ENCODE measurements around the gene MYNN.

Gene MYNN

DNA sequence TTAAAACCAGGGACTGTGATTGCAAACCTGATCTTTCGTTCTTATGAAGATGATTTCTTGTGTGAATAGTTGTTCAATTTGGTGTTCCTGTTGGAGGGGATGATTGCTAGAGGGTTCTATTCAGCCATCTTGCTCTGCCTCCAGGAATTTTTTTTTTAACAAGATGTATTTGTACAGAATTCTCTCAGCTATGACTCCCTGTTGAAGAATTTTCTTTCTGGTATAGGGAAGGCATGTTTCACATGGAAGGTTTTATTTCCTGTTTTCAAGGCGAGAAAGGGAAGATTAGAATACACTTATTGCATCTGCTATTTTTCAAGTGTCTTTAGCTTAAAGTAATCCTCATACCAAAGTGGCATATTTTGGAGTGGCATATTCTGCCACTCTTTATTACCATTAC, 45.1 kb downstream of the MYNN start:
- TF ChIP-seq SPI1 (IDR thresholded peaks at IDR 0.05; ENCODE audit: low read depth, low read length) (no peak), TAF1 (IDR thresholded peaks at IDR 0.05; ENCODE audit: low read depth, low read length) (no peak)
- DNase-seq (ENCODE audit: insufficient read length, low spot score) (no peak), FAIRE-seq (no peak)

DNA sequence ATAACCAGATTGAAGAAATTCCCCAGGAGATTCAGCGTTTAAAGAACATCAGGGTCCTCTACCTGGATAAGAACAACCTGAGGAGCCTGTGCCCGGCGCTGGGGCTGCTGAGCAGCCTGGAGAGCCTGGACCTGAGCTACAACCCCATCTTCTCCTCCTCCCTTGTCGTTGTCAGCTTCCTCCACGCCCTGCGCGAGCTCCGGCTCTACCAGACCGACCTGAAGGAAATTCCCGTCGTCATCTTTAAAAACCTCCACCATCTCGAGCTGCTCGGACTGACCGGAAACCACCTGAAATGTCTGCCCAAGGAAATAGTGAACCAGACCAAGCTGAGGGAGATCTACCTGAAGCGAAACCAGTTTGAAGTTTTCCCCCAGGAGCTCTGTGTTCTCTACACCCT, 48.9 kb downstream of the MYNN start:
- TF ChIP-seq POLR2AphosphoS5 (IDR thresholded peaks at IDR 0.05; ENCODE audit: low read depth, low read length), result no peak
- no peak for TF ChIP-seq POLR2A (IDR thresholded peaks at IDR 0.05; ENCODE audit: low read depth, low read length)
- TF ChIP-seq TAF1 (IDR thresholded peaks at IDR 0.05; ENCODE audit: low read depth, low read length), result no peak
- TF ChIP-seq SPI1 (IDR thresholded peaks at IDR 0.05; ENCODE audit: low read depth, low read length), result no peak
- no peak for TF ChIP-seq POU2F2 (IDR thresholded peaks at IDR 0.05; ENCODE audit: low read depth, low read length)
- FAIRE-seq (no peak), DNase-seq (ENCODE audit: insufficient read length, low spot score) (no peak)

DNA sequence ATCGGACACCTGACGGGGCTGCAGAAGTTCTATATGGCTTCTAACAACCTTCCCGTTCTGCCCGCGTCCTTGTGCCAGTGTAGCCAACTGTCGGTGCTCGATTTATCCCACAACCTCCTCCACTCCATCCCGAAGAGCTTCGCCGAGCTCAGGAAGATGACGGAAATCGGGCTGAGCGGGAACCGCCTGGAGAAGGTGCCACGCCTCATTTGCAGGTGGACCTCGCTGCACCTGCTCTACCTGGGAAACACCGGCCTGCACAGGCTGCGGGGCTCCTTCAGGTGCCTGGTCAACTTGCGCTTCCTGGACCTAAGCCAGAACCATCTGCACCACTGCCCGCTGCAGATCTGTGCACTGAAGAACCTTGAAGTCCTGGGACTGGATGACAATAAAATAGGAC, 49.3 kb downstream of the MYNN start:
- FAIRE-seq, result no peak
- no peak for TF ChIP-seq PAX5 (IDR thresholded peaks at IDR 0.05; ENCODE audit: insufficient read depth, low read length, severe bottlenecking)
- TF ChIP-seq POLR2A (IDR thresholded peaks at IDR 0.05; ENCODE audit: low read depth, low read length), result no peak
- no peak for TF ChIP-seq POU2F2 (IDR thresholded peaks at IDR 0.05; ENCODE audit: low read depth, low read length)
- no peak for TF ChIP-seq SPI1 (IDR thresholded peaks at IDR 0.05; ENCODE audit: low read depth, low read length)
- no peak for TF ChIP-seq TAF1 (IDR thresholded peaks at IDR 0.05; ENCODE audit: low read depth, low read length)
- TF ChIP-seq POLR2AphosphoS5 (IDR thresholded peaks at IDR 0.05; ENCODE audit: low read depth, low read length), result no peak
- no peak for DNase-seq (ENCODE audit: insufficient read length, low spot score)

DNA sequence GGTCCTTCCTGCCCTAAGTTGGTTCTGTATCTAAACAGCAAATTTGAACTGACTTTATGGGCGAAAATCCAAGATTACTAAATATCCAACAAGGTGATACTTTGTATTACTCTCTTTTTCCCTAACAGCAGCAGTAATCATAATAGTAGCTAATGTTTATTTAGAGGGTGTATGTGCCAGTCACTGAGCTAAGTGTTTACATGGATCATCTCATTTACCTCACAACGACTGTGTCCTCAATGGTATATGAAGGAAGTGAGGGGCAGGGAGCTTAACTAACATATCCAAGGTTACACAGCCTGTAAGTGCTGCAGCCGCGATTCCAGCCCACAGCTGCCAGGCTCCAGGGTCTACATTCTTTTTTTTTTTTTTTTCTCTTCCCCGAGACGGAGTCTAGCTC, 49.8 kb downstream of the MYNN start:
- DNase-seq (ENCODE audit: insufficient read length, low spot score), result no peak
- no peak for TF ChIP-seq POLR2AphosphoS5 (IDR thresholded peaks at IDR 0.05; ENCODE audit: low read depth, low read length)
- TF ChIP-seq TAF1 (IDR thresholded peaks at IDR 0.05; ENCODE audit: low read depth, low read length), result no peak
- no peak for TF ChIP-seq PAX5 (IDR thresholded peaks at IDR 0.05; ENCODE audit: insufficient read depth, low read length, severe bottlenecking)
- TF ChIP-seq POLR2A (IDR thresholded peaks at IDR 0.05; ENCODE audit: low read depth, low read length), result no peak
- no peak for TF ChIP-seq SPI1 (IDR thresholded peaks at IDR 0.05; ENCODE audit: low read depth, low read length)
- no peak for TF ChIP-seq POU2F2 (IDR thresholded peaks at IDR 0.05; ENCODE audit: low read depth, low read length)
- FAIRE-seq, result no peak

DNA sequence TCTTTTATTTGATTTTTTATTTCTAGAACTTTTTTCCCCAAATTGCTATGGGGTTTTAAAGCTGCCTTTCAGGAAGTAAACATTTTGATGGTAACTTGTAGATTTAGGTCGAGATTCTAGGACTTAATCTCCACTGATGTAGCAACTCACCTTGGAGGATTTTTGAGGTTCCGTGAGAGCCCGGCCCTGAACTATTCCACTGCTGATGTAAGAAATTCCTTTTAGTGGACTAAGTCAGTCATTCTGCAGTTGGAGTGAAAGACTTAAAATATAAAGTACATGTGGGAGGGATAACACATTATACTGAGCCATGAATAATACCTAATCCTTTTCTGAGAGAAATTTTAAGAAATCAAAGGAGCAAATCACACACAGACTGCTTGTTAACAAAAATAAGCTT, 52.1 kb downstream of the MYNN start:
- TF ChIP-seq POLR2A (IDR thresholded peaks at IDR 0.05; ENCODE audit: low read depth, low read length), result no peak
- TF ChIP-seq PAX5 (IDR thresholded peaks at IDR 0.05; ENCODE audit: insufficient read depth, low read length, severe bottlenecking), result no peak
- TF ChIP-seq POLR2AphosphoS5 (IDR thresholded peaks at IDR 0.05; ENCODE audit: low read depth, low read length), result no peak
- TF ChIP-seq POU2F2 (IDR thresholded peaks at IDR 0.05; ENCODE audit: low read depth, low read length), result no peak
- TF ChIP-seq SPI1 (IDR thresholded peaks at IDR 0.05; ENCODE audit: low read depth, low read length), result no peak
- TF ChIP-seq TAF1 (IDR thresholded peaks at IDR 0.05; ENCODE audit: low read depth, low read length), result no peak
- FAIRE-seq (no peak), DNase-seq (ENCODE audit: insufficient read length, low spot score) (no peak)

DNA sequence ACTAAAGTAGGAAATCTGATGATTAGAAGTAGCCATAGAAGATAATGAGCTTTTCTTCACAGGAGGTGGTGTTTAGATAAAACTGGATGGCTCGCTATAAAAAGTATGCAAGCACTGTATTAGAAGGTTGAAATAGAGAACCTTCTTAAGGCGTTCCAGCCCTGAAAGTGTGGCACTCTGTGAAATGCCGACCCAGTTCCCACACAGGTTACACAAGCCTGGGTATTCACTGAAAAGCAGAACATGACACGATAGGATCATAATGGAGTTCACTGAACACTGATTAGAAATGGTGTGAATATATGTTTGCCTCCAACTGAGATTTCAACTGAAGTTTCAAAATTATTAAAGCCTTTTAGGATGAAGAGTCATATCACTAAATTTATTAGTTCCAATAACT, 54.5 kb downstream of the MYNN start:
- no peak for DNase-seq (ENCODE audit: insufficient read length, low spot score)

DNA sequence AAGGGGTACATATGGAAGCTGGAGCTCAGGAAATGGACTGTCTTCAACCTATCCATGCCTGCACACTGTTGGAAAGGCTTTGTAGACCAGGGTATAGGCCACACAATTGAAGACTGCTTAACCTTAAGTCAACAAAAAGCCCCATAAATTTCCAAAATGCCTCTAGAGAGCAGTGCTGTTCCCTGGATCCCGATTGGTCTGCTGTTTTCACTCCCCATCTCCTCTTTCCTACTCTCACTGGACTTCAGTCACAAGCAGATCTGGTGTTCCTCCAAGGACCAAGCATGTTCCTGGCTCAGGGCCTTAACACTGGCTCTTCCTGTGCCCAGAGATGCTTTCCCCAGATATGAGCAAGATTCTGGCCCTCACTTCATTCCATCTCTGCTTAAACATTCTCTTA, 62.3 kb downstream of the MYNN start:
- peak; percentile 82 for FAIRE-seq
- DNase-seq (ENCODE audit: insufficient read length, low spot score), result no peak
- TF ChIP-seq SPI1 (IDR thresholded peaks at IDR 0.05; ENCODE audit: low read depth, low read length) (no peak), TAF1 (IDR thresholded peaks at IDR 0.05; ENCODE audit: low read depth, low read length) (no peak), PAX5 (IDR thresholded peaks at IDR 0.05; ENCODE audit: insufficient read depth, low read length, severe bottlenecking) (no peak), POLR2A (IDR thresholded peaks at IDR 0.05; ENCODE audit: low read depth, low read length) (no peak), POU2F2 (IDR thresholded peaks at IDR 0.05; ENCODE audit: low read depth, low read length) (no peak), POLR2AphosphoS5 (IDR thresholded peaks at IDR 0.05; ENCODE audit: low read depth, low read length) (no peak)

More for the DNA sequence above, 54.5 kb downstream of the MYNN start:
- no peak for FAIRE-seq
- TF ChIP-seq POLR2AphosphoS5 (IDR thresholded peaks at IDR 0.05; ENCODE audit: low read depth, low read length) (no peak), PAX5 (IDR thresholded peaks at IDR 0.05; ENCODE audit: insufficient read depth, low read length, severe bottlenecking) (no peak), POLR2A (IDR thresholded peaks at IDR 0.05; ENCODE audit: low read depth, low read length) (no peak), TAF1 (IDR thresholded peaks at IDR 0.05; ENCODE audit: low read depth, low read length) (no peak), POU2F2 (IDR thresholded peaks at IDR 0.05; ENCODE audit: low read depth, low read length) (no peak), SPI1 (IDR thresholded peaks at IDR 0.05; ENCODE audit: low read depth, low read length) (no peak)

DNA sequence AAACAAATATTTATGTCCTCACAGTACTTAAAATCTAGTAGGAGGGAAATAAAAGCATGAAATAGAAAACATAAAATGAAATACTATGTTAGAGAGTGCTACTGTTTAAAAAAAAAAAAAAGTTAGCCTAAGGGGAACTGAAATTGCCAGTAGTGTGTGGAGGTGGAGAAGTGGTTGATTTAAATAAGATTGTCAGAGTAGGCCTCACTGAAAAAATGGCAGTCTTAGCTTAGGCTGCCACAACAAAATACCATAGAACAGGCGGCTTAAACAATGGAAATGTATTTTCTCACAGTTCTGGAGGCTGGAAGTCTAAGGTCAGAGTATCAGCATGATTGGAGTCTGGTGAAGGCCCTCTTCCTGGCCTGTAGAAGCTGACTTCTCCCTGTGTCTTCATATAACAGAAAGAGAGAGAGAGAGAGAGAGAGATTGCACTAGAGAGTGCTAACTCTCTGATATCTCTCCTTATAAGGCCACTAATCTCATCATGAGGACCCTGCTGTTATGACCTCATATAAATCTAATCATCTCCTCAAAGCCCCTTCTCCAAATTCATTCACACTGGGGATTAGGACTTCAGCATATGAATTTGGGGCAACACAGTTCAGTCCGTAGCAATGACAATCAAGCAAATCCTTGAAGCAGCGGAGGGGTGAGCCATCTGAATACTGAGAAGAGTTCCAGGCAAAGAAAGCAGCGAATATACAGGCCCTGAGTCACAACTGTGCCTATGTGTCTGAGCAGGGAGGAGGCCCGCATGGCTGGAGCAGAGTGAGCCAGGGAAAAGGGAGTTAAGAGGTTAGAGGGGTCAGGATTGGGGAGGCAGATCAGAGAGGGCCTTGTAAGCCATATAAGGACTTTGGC, 63.1 kb downstream of the MYNN start:
- FAIRE-seq (peak; percentile 89), DNase-seq (ENCODE audit: insufficient read length, low spot score) (no peak)
- TF ChIP-seq SPI1 (IDR thresholded peaks at IDR 0.05; ENCODE audit: low read depth, low read length) (peak; percentile 92), TAF1 (IDR thresholded peaks at IDR 0.05; ENCODE audit: low read depth, low read length) (no peak)

DNA sequence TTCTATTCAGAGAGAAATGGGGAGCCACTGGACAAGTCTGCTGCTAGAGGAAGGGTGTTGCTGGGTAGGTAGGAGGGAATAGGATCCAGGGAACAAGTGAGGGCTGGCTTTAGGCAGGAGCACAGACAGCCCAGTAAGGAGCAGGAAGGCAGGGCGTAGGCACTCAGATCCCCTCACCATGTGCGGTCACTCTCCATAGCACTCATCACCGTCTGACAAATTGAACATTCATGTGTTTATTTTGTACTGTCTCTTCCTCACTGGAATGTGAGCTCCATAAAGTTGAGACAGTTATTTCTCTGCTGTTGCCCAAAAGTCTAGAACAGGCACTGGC, 63.7 kb downstream of the MYNN start:
- TF ChIP-seq POLR2A (IDR thresholded peaks at IDR 0.05; ENCODE audit: low read depth, low read length) (no peak), SPI1 (IDR thresholded peaks at IDR 0.05; ENCODE audit: low read depth, low read length) (no peak), TAF1 (IDR thresholded peaks at IDR 0.05; ENCODE audit: low read depth, low read length) (no peak), PAX5 (IDR thresholded peaks at IDR 0.05; ENCODE audit: insufficient read depth, low read length, severe bottlenecking) (no peak), POLR2AphosphoS5 (IDR thresholded peaks at IDR 0.05; ENCODE audit: low read depth, low read length) (no peak), POU2F2 (IDR thresholded peaks at IDR 0.05; ENCODE audit: low read depth, low read length) (no peak)
- FAIRE-seq (no peak), DNase-seq (ENCODE audit: insufficient read length, low spot score) (no peak)

DNA sequence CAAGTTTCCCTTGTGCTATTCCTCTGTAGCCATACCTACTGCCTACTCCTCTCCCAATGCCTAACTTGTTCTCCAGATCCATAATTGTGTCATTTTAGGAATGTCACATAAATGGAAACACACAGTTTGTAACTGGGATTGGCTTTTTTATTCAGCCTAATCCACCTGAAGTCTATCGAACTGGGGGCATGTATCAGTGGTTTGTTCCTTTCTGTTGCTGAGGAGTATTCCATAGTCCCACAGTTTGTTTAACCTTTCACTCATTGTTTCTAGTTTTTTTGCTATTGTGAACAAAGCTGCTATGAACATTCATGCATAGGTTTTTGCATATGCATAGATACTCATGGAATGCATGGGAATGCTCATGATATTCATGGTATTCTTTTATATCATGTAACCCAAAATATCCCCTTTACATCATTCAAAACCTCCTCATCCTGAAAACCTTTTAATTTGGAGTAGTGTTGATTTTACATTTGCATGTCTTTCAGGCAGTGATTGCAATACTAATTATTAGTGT, 65.4 kb downstream of the MYNN start:
- TF ChIP-seq SPI1 (IDR thresholded peaks at IDR 0.05; ENCODE audit: low read depth, low read length) (no peak), POLR2AphosphoS5 (IDR thresholded peaks at IDR 0.05; ENCODE audit: low read depth, low read length) (no peak), TAF1 (IDR thresholded peaks at IDR 0.05; ENCODE audit: low read depth, low read length) (no peak), POLR2A (IDR thresholded peaks at IDR 0.05; ENCODE audit: low read depth, low read length) (no peak), POU2F2 (IDR thresholded peaks at IDR 0.05; ENCODE audit: low read depth, low read length) (no peak), PAX5 (IDR thresholded peaks at IDR 0.05; ENCODE audit: insufficient read depth, low read length, severe bottlenecking) (no peak)
- FAIRE-seq (peak; percentile 57), DNase-seq (ENCODE audit: insufficient read length, low spot score) (no peak)

All from GM12891 (cell line).